Activated CD4-positive, alpha-beta T cell treated with anti-CD3 and anti-CD28 coated beads, Interleukin-2, amount 50 U/mL, for 24 hours (primary cell): ENCODE measurements around the gene PADI4.

Source experiments
- DNase-seq, 2 donors: peaks; one replicate each; pipeline ENCODE4 v3.0.0-alpha.2; 2020; ENCODE audit warnings: low read depth in 1 of 2, low spot score in 1 of 2

Gene PADI4

GRCh38 chr1:17347769-17348592 is 40.0 kb downstream of the PADI4 start:
- DNase-seq = no peak

GRCh38 chr1:17348593-17349234 is 40.7 kb downstream of the PADI4 start:
- DNase-seq = no peak

- no peak for DNase-seq
Observed at GRCh38 chr1:17350083-17350482, 42.1 kb downstream of the PADI4 start.

GRCh38 chr1:17350928-17351446 is 43.0 kb downstream of the PADI4 start:
- no peak for DNase-seq

- DNase-seq = no peak
Observed at GRCh38 chr1:17351598-17352324, 43.8 kb downstream of the PADI4 start.

- DNase-seq = no peak
Observed at GRCh38 chr1:17352419-17352909, 44.5 kb downstream of the PADI4 start.

- DNase-seq = no peak
Observed at GRCh38 chr1:17355898-17356297, 47.9 kb downstream of the PADI4 start.

GRCh38 chr1:17356387-17357026 is 48.5 kb downstream of the PADI4 start:
- DNase-seq = no peak

GRCh38 chr1:17358557-17358956 is 50.6 kb downstream of the PADI4 start:
- no peak for DNase-seq

GRCh38 chr1:17359031-17359430 is 51.0 kb downstream of the PADI4 start:
- DNase-seq = no peak

- no peak for DNase-seq
Observed at GRCh38 chr1:17359808-17360207, 51.8 kb downstream of the PADI4 start.

- DNase-seq = no peak
Observed at GRCh38 chr1:17360272-17360956, 52.4 kb downstream of the PADI4 start.

- no peak for DNase-seq
Observed at GRCh38 chr1:17361687-17362086, 53.7 kb downstream of the PADI4 start.

GRCh38 chr1:17363351-17363750 is 55.4 kb downstream of the PADI4 start:
- DNase-seq = no peak

GRCh38 chr1:17363771-17364170 is 55.8 kb downstream of the PADI4 start:
- no peak for DNase-seq

- DNase-seq = no peak
Observed at GRCh38 chr1:17365293-17365692, 57.3 kb downstream of the PADI4 start.

- no peak for DNase-seq
Observed at GRCh38 chr1:17369466-17369865, 61.5 kb downstream of the PADI4 start.

GRCh38 chr1:17370618-17371017 is 62.6 kb downstream of the PADI4 start:
- no peak for DNase-seq

- no peak for DNase-seq
Observed at GRCh38 chr1:17371896-17372295, 63.9 kb downstream of the PADI4 start, which contains the start of gene PADI6. Gene PADI6 (plus strand): TSS chr1:17372196. CDS start chr1:17372246, 50 bp downstream.

GRCh38 chr1:17372955-17373354 is 65.0 kb downstream of the PADI4 start:
- DNase-seq = no peak
